HG03469 (cell line): ENCODE results near the gene NTM.

Source experiments
- ATAC-seq: cut with Tn5 transposase; IDR thresholded peaks from one replicate; pipeline ENCODE4 v1.9.1; 2021; ENCODE audit warnings: mild to moderate bottlenecking, moderate library complexity, moderate number of reproducible peaks; ENCODE audit not compliant: unreplicated experiment

NTM gene

DNA sequence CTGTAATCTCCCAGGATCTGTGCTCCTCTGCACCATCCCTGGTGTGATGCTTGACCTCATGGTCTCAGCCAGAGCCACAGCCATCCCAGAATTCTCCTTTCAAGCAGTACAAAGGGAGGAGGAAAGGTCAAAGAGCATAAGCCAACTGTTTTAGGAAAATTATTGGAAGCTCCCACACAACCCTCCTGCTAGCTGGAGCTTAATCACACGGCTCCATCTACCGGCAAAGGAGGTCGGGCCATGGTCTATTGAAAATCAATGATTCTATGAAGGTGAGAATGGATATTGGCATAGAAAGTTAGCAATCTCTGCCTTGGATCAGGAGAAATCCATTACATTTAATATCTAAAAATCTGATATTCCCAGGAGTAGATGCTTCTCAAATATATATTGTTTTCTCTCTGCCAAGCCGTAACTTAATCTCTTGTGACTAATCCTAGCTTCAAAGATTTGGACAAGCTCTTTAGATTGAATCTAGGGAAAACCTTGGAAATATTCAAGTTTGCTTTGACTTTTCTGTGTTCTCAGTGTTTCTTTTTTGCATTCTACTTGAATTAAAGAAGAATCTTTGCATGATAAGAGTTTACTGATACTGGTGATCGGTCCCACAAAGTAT is 259.6 kb downstream of the NTM start:
- no peak for ATAC-seq

DNA sequence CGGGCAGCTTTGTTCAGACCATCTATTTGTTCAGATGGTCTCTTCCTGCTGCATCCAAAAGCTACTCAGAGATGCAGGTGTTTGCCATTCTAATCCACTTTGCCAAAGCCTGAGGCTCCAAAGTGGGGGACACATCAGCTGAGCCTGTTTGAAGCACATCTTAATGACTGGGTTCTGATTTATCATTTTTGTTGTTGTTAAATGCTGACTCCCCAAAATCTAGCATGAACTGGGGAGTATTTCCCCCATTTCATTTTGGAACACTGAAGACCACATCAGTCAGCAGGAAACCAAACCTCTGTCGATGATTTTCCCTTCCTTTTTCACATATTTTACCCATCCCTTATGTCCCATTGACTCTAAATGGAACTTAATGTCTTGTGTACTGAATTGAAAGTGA is 262.6 kb downstream of the NTM start:
- ATAC-seq, result no peak

DNA sequence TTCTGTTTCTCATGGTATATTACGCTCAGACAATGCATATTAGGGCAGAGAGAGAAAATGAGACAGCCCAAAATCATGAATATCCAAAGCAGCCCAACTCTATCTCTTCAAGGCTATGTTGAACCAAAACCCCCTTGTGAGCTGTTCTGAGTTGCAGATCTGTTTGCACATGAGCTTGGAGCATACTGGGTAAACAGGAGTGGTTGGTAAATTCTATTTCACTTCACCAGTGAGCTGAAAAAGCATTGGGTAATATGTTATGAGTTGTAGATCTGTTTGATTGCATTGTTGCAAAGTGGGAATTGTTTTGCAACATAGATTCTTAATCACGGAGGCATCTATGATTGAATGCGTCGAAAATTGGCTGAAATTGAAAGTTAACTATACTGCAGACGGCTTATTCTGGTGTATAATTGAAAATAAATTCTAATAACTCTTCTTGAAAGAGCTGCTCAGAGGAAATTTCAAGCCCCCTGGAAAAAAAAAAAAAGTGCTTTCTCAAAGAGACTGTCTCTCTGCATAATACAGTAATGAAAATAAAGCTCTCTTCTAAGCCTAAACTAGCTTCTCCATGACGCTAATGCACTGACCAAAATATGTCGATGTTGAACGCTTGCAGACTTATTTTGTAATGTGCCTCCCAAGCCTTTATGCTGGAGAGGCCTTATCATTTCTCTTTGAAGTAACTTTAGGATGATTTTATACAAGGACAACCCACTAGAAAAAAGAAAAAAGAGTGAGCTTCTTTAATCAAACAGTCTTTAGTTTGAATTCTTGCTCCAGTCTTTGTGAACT is 263.7 kb downstream of the NTM start:
- ATAC-seq, result no peak

DNA sequence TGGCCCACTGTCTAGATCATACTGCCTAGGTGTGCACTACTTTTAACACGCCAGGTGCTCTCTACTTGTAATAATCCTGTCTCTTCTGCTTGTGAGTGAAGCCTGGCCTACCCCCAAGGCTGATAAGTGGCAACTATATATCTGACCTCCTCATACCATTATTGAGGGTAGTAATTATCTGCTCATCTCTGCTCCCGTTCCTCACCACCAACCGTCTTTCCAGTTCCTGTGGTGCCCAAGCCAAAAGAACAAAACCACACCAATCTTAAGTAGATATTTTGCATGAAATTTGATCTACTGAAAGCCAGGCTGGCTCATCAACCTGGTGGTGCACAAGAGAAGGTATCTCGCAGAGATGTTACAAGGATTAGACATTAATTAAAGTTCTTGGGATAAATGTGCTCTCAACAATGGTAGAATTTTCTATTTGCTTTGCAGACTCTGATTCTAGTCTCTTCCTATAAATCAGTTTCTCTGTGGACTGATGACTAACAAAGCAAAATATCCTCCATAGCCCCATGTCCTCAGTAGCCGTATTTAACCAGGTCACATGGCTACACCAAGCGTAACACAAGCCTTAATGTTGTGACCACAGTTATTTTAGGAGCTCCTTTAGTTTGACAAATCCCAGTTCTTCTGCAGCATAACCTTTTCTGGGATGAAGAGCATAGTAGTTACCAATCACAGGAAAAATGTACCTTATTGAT is 267.2 kb downstream of the NTM start:
- ATAC-seq, result no peak

DNA sequence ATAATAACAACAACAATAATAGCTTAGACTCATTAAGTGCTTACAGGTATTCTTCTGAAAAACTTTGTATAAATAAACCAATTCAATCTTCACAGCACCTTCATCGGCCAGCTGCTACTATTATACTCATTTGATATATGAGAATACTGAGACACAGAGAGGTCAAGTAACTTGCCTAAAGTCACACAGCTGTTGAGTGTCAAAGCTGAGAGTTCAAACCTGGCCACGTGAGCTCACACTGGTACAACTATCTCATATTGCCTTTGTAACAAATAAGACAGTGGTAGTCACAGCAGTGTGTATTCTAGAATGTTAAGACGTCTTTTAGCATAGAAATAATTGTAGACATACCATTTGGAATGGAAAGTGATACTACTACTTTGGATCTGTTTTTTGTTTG is 268.5 kb downstream of the NTM start:
- ATAC-seq, result no peak

DNA sequence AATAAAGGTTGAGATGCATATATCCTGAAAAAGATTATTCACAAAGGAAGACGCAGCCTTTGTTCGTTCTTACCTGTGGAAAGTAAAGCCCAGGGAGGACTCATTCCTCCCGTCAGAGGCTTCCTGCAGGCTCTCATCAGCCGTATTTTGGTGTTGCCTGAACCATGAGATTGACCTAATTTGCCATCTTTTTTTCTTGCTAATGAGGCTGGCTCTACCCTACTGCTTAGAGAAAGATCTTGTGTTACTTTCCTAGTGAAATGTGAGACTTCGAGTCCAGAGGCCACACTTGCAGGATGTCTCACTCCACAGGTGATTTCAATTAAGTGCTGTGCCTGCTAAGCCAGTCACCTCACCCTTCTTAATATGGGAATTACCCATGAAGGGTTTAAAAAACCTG is 269.9 kb downstream of the NTM start:
- ATAC-seq, result no peak

DNA sequence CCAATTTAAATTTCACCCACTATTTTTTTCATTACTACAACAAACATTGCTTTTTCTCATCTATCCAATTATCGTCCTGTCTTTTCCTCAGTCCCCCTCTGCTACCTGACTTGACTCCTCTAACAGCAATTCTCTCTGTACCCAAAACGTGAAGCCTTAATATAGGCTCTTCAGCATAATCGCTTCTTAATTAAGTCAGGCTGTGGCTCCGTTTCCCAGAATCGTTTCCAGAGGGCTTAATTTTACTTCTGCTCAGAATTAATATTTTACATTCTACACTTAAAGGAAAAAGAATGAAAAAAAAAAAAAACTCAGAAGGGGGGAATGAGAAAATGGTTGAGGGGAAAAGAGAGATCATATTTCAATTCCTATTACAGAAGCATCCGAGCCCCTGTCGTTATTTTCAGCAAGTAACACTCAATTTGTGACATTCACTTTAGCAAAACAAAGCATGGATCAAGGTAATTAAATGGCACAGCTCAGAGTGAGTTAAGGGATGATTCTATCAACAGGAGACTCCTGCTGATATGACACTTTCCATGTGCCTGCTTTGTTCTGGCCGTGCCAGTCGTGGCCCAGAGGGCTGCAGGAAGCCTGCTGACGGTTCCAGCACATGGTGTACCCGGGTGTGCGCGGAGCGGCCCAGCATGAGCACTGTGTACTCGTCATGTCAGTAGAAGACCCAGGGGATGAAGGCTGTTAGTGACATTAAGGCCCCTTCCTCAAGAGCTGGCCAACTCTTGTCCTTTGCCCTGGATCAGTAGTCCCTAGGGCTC is 272.5 kb downstream of the NTM start:
- ATAC-seq, result no peak

DNA sequence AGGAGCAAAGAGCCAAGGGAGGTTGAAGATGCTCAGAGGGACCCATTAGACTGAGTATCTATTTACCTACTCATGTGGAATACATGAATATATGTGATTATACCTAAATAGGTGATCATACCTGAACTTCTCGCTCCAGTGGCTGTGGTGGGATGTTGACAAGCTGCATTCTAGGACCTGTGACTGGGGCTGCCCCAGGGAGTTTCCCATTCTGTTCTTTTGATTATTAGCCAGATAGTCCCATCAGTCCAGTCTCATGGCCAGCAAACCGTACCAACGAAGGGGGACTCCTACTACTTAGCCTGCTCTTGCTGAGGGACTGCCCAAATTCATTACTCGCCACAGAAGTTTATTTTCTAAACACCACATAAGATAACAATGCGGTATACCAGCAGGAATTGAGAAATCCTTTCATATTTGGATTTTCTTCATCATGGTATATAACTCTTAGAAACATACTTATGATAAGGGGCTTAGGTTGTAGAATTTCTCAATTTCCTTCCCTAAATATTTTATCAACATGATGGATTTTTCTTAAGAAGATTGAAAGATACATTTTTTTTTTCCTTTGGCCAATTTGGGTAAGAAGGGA is 273.9 kb downstream of the NTM start:
- no peak for ATAC-seq

DNA sequence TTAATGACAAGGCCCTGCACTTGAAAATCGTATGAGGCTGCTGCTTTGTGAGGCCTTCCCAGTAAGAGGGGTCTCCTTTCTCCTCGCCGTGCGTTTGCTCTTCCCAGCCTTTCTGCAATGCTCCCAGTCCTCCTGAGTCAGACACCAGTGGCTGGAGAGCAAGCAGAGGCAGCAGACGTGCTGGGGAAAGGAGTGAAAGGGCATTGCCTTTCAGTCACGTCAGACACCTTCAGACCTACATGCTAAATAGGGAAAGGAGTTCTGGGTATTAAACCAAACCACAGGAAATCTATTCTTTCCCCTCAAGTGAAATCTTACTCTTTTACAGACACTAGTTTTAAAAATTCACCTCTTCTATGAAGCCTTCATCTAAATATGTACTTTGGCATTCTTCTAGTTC is 274.8 kb downstream of the NTM start:
- no peak for ATAC-seq

DNA sequence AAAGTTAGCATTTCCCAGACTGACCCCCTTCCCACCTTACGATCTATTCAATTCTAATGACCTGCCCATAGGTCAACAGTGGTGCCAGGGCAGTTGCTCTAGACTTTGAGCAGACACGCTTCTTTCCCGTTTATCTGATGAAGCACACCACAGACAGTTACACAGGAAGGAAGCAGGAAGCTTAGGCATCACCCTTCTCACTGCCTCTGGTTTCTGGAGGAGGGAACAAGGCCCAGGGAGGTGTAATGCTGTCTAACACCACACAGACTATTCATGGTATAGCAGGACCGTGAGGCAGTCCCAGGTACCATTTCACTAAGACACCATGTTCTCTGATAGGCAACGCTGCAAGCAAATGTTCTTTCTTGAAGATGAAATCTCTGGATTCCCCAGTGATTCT is 279.4 kb downstream of the NTM start:
- ATAC-seq, result no peak

DNA sequence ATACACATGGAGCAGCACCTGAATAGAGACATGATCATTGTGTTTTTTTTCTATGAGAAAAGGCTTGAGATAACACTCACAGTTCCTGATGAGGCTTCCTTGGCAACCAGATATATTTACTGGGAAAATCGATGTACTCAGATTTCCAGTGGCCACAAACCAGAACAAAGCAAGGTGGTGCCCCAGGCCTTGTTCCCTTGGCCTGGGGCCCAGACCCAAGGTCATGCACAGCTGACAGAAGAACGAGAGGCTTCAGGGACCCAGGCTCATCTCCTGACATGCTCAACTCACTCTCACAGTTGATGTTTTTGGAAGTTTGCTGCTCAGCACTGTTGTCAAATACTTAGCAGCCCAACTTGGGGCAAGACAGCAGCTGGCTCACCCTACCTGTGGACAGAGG is 281.8 kb downstream of the NTM start:
- ATAC-seq, result no peak

DNA sequence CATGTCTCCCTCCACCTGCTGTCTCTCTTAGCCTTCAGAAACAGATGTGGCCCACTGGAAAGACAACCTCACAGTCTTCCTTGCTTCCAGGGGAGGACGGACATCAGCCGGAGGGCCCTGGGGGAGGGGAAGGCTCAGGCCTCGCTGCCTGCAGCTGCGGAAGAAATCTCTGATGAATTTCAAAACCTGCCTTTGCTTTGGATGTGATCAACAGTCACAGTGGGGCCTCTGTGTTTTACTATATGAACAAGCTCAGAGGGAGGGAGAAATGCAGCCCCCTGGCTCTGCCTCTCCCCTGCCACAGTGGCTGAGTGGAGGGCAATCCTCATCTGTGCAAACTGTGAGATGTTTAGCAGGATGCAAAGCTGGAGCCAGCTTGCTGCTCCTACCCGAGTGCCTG is 282.8 kb downstream of the NTM start:
- no peak for ATAC-seq

DNA sequence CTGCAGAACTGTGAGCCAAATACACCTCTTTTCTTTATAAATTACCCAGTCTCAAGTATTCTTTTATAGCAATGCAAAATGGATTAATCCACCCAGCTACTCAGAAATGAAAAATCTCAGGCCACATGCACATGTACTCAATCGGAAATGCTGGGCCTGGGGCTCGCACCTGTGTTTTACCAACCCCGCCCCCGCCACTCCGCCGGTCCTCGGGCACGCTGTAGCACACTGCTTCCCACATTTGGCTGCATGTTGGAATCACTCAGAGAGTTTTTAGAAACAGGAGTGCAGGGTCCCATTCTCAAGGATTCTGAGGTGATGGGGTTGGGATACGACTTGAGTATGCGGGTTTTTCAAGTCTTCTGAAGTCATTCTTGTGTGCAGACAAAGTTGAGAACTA is 284.4 kb downstream of the NTM start:
- no peak for ATAC-seq

DNA sequence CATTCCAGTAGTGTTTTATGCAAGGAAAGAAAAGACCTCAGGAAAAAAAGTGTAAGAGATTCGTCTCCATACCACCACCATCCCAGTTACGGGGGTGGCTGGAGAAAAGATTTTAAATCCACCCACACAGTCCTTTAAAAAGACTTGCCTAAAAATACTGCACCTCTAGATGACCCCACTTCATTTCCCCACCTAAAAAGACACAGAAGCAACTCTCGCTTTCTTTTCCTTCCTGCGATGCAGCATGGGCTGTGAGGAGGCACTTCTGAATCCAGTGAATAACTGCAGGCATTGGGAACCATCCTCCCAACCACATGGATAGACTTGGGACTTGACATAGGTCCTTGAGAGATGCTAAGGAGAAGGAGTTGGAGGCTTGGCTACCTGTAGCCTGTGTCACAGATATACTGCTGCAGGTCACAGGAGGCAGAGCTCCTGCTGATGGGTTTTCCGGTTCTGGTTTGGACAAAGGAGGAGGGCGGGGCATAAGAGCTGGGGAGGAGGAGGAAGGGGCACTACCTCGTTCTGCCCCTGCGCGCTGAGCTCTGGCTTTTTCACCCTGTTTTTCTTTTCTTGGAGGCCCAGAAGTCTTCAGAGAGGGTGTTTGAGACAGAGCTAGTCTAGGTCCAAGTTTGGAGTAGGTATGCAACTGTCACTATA is 285.9 kb downstream of the NTM start:
- ATAC-seq, result no peak

DNA sequence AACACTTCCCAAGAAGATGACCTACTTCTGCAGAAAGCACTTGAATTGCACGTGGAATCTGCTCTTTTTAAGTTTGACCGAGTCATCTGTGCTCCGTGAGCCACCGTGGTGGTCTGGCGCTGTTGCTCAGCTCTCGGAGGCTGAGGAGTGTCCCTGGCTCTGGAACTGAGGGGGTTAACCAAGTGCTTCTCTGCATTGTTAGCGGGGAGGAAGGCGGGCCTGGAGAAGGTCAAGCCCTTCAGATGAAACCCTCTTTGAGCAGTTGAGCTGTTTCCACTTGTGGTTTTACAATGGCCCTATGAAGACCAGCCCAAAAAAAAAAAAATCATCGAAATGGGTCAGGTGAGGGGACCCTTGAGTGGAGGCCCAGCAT is 286.4 kb downstream of the NTM start:
- no peak for ATAC-seq

DNA sequence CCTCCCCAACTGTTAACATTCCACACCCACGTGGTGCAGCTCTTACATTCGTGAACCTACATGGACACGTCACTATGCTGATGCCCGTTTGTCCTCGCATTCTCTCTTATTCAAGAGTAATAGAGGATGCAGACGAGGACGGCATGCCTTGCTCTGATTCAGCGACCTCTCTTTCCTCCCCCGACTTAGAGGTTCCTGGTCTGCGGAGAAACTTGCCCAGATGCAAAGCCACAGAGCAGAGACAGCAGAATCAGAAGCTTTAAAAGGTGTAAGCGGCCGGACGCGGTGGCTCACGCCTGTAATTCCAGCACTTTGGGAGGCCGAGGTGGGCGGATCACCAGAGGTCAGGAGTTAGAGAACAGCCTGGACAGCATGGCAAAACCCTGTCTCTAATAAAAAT is 288.0 kb downstream of the NTM start:
- no peak for ATAC-seq

DNA sequence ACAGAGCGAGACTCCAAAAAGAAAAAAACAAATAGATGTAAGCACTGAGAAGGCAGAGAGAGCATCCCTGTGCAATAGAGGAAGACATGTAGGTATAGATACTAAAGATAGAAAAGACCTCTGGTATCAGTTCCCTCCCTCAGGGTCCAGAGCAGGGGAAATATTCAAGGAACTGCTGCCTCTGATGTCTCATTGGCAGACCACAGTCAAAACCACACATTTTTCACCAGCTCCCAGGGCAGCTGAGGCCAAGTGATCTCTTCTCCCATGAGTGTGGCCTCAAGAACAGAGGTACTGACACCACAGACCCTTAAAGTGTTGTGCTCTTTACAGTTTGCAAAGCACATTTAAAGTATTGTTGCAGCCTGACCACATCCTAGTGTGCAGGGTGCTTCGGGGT is 288.5 kb downstream of the NTM start:
- ATAC-seq, result peak; percentile 79

DNA sequence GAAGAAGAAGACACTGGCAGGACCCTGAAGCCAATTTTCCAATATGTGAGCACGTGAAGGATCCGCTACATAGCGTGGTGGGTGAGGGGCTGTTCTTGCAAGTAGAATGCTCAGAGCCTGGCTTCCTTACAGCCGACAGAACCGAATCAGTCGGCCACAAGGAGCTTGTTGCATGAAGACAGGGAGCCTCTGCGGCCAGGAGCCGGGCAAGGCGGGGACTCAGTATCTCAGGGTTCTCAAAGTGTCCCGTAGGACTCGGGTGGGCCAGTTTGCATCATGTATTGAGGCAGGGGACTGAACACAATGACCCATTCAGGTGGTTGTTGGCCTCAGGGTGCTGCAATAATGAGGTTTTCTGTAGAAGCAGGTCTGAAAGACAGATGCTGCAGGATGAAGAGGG is 289.5 kb downstream of the NTM start:
- ATAC-seq, result no peak

DNA sequence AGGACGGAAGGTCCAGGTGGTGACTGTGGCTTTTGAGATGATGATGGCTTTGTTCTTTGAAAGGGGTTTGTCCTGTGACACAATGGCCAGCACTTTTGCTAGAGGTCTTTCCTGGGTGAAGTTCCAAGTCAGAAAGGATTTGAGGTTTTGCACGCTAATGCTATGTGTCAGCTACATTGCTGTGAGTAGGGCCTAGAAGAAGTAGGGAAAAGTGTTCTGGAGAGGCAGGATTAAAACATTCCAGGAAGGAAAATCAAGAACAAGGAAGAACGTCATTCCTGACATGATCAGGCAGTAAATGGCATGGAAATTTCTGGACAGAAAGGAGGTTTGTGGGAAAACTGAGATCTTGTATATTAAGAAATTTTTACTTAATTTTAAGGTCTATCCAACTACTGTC is 290.7 kb downstream of the NTM start:
- no peak for ATAC-seq

DNA sequence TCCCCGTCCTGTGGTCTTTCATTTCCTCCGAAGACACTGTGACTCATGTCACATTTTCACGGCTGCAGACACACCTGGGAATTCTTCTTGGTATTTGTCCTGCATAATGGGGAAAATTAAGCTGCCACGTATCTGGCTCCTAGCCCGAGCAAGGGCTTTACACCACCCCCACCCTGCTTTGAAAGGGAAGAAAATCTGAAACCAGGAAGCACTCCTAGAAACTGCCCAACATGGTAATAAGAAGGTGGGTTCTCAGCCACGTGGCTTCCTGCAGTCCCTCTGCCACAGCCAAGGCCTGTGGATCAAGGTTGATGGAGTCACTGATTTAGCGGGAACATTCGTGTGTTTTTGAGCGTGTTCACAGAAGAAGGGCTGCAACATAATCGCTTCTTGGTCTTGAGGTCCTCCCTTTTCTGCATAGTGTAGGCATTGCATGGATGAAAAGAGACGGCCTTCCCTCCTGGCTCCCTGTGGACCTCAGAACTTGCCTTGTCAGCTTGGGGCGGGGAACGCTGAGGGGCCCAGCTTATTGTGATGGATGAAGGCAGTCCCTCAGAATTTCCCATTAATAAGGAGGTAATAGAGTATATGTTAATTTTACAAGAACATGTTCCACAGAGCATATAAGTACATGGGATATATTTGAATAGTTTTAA is 292.0 kb downstream of the NTM start:
- ATAC-seq, result no peak
